GM19193 (cell line): ENCODE data around the gene RXFP1.

Source experiments
- POLR2A ChIP-seq: IDR thresholded peaks from 4 replicates; pipeline ENCODE4 v1.6.1; 2011; ENCODE audit not compliant: insufficient read depth, insufficient read length; ENCODE audit errors: extremely low read depth

Gene RXFP1

DNA sequence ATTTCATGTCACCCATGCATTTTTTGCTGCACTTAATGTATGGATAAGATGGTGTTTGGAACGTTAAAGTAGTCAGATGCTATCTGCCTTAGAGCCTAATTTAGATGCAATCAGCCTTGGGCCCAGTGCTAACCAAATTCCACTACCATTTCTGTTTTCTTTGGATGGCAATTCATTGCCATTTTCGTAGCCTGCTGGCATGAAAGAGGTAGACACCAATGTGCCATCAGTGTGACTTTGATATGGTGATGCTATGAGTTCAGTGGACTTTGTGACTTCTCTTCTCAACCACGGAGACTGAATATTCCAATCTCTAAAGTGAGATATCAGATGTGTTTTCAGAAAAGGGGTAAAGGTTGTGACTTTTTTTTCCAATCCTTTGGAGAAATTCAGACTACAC, 152.0 kb downstream of the RXFP1 start:
- no peak for TF ChIP-seq POLR2A

DNA sequence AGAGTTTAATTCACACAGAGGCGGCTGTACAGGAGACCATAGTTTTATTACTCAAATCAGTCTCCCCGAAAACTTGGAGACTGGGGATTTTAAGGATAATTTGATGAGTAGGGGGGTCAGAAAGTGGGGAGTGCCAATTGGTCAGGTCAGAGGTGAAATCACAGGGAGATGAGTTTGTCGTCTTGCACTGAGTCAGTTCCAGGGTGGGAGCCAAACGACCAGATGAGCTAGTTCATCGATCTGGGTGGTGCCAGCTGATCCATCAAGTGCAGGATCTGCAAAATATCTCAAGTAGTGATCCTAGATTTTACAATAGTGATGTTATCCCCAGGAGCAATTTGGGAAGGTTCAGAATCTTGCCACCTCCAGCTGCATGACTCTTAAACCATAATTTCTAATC, 154.4 kb downstream of the RXFP1 start:
- TF ChIP-seq POLR2A: no peak

DNA sequence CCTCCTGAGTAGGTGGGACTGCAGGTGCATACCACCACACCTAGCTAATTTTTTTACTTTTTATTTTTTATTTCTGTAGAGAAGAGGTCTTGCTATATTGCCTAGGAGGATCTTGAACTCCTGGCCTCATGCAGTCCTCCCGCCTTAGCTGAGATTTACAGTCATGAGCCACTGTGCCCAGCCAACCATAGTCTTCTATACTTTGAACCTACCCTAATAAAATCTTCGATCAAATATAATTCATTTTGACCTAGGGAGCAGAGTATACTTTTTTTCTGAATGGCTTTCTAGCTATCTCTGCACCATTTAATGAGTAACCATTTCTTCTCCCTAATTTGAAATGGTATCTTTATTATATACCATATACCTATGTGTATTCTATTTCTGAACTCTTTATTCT, 157.1 kb downstream of the RXFP1 start:
- TF ChIP-seq POLR2A: no peak

DNA sequence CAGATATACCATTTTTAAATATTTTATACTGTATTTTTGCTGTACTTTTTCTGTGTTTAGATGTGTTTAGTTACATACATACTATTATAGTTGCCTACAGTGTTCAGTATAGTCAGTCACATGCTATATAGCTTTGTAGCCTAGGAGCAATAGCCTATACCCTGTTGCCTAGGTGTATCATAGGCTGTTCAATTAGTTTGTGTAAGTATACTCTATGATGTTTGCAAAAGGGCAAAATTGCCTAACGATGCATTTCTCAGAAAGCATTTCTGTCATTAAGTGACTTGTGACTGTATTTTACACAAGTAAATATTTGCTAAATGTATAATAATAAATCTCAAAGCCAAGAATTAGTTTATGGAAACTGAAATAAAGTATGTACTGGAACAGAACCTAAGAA, 159.9 kb downstream of the RXFP1 start:
- no peak for TF ChIP-seq POLR2A

DNA sequence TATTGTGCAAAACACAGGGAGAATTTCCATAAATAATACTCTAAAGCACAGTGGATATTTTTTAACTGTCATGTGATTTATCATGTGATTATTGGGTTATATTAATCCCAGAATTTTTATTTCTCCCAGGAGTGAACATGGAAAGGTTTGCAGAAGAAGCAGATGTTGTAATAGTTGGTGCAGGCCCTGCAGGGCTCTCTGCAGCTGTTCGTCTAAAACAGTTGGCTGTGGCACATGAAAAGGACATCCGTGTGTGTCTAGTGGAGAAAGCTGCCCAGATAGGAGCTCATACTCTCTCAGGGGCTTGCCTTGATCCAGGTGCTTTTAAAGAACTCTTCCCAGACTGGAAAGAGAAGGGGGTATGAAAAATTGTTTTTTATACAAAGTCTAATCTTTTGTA, 160.4 kb downstream of the RXFP1 start:
- TF ChIP-seq POLR2A: no peak

DNA sequence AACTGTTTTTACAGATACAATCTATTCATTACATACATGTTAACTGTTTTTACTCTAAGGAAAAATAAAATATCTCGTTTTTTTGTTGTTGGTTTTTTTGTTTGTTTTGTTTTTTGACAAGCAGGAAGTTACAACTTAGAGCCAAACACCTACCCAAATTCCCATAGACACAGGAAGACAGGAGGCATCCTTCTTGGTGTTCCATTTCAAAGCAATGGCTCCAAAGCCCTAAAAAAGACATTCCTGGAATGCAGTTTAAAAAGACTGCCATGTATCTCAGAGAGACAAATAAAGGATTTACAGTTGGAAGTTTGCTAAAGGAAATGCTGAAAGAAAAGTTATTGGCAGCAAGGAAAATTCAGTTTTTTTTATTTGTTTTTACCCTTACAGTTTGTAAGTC, 167.1 kb downstream of the RXFP1 start:
- TF ChIP-seq POLR2A: no peak
